Effector memory CD8-positive, alpha-beta T cell (primary cell): Measurements from ENCODE around the gene PPP1R7.
A peak's percentile ranks its signal among the peaks of the same experiment; 100 is the strongest.

Experiments used
- ATAC-seq: fragments of 150-1000 bp; cut with Tn5 transposase; replicated peaks from 2 replicates; pipeline ENCODE4 v1.10.0; 2021; ENCODE audit warnings: mild to moderate bottlenecking, moderate library complexity
- DNase-seq, 3 experiments: peaks; one replicate each; pipeline ENCODE4 v3.0.0; 2021
- H3K27ac Mint-ChIP-seq, 2 donors: one replicate each; pipeline ENCODE4 v1.8.0; 2022; ENCODE audit warnings: mild to moderate bottlenecking in 2 of 2, mixed read lengths in 2 of 2, moderate library complexity in 2 of 2
- H3K27me3 Mint-ChIP-seq, 2 donors: one replicate each; pipeline ENCODE4 v1.8.0; 2022; ENCODE audit warnings: mixed read lengths in 2 of 2
- H3K36me3 Mint-ChIP-seq: one replicate; pipeline ENCODE4 v1.8.0; 2022; ENCODE audit warnings: mild to moderate bottlenecking, moderate library complexity, mixed read lengths; ENCODE audit not compliant: insufficient read depth
- H3K4me1 Mint-ChIP-seq, 2 donors: one replicate each; pipeline ENCODE4 v1.8.0; 2022; ENCODE audit warnings: low read depth in 2 of 2, mixed read lengths in 2 of 2
- H3K4me3 Mint-ChIP-seq, 2 donors: one replicate each; pipeline ENCODE4 v1.8.0; 2022; ENCODE audit warnings: mild to moderate bottlenecking in 2 of 2, mixed read lengths in 2 of 2, moderate library complexity in 2 of 2
- H3K9me3 Mint-ChIP-seq, 2 donors: one replicate each; pipeline ENCODE4 v1.8.0; 2022; ENCODE audit warnings: mixed read lengths in 2 of 2

The PPP1R7 gene

GRCh38 chr2:241153616-241154015 lies 3.3 kb downstream of the PPP1R7 start:
- Mint-ChIP-seq H3K27ac (no peak overlapping the region), H3K4me1 (peaks cover 25 to 40% of the 10 kb centered on the region in 2 donors), H3K27me3 (no peaks in the 10 kb centered on the region), H3K9me3 (no peaks in the 10 kb centered on the region), H3K4me3 (no peak overlapping the region), H3K36me3 (peaks cover 29% of the 10 kb centered on the region)
- ATAC-seq (no peak), DNase-seq (no peak)

- no peaks in the 10 kb centered on the region for H3K9me3 Mint-ChIP-seq
- peaks cover 21 to 38% of the 10 kb centered on the region in 2 donors for H3K4me1 Mint-ChIP-seq
- no peak overlapping the region for H3K4me3 Mint-ChIP-seq
- DNase-seq, result no peak
- no peak for ATAC-seq
- peaks cover 25% of the 10 kb centered on the region for H3K36me3 Mint-ChIP-seq
- H3K27me3 Mint-ChIP-seq, result no peaks in the 10 kb centered on the region
- no peak overlapping the region for H3K27ac Mint-ChIP-seq
Measured at GRCh38 chr2:241154915-241155314, 4.6 kb downstream of the PPP1R7 start.

GRCh38 chr2:241155936-241156335 lies 5.7 kb downstream of the PPP1R7 start:
- no peak overlapping the region for H3K27ac Mint-ChIP-seq
- DNase-seq (no peak), ATAC-seq (no peak)
- peaks cover 13 to 29% of the 10 kb centered on the region in 2 donors for H3K4me1 Mint-ChIP-seq
- no peak overlapping the region for H3K4me3 Mint-ChIP-seq
- H3K9me3 Mint-ChIP-seq, result no peaks in the 10 kb centered on the region
- H3K36me3 Mint-ChIP-seq, result peaks cover 20% of the 10 kb centered on the region
- H3K27me3 Mint-ChIP-seq, result no peaks in the 10 kb centered on the region

DNA sequence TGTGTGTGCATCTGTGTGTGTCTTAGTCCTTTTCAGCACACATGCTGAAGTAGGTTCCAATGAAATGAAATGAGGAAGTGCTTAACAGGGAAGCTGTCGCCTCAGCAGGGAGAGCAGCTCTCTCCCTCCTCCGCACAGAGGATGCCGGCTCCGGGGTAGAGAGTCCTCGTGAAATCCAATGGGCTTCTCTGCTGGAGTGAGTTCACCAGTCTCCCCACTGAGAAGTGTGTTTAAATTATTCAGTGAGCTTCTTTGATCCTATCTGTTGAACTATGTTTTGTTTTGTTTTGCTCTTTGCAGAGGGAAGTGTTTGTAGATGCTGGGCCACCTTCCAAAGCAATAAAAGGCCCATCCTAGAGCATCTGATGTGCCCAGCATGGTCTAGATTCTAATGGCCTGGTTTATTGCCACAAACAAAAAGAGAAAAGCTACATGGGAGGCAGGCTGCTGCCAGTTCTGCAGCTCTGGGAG lies 6.7 kb downstream of the PPP1R7 start:
- no peak overlapping the region for H3K4me3 Mint-ChIP-seq
- ATAC-seq, result no peak
- H3K9me3 Mint-ChIP-seq, result no peaks in the 10 kb centered on the region
- H3K27me3 Mint-ChIP-seq, result no peaks in the 10 kb centered on the region
- peaks cover 4 to 19% of the 10 kb centered on the region in 2 donors for H3K4me1 Mint-ChIP-seq
- peaks cover 23% of the 10 kb centered on the region for H3K36me3 Mint-ChIP-seq
- DNase-seq, result no peak
- H3K27ac Mint-ChIP-seq, result no peak overlapping the region

GRCh38 chr2:241157841-241158545 lies 7.7 kb downstream of the PPP1R7 start:
- Mint-ChIP-seq H3K36me3 (peaks cover 32% of the 10 kb centered on the region), H3K27ac (no peak overlapping the region), H3K4me3 (no peak overlapping the region), H3K4me1 (peaks cover 2 to 14% of the 10 kb centered on the region in 2 donors), H3K27me3 (no peaks in the 10 kb centered on the region), H3K9me3 (no peaks in the 10 kb centered on the region)
- DNase-seq (no peak), ATAC-seq (no peak)

GRCh38 chr2:241158546-241158900 lies 8.3 kb downstream of the PPP1R7 start:
- Mint-ChIP-seq H3K9me3 (no peaks in the 10 kb centered on the region), H3K27ac (no peak overlapping the region), H3K36me3 (peaks cover 38% of the 10 kb centered on the region), H3K4me3 (no peak overlapping the region), H3K27me3 (no peaks in the 10 kb centered on the region), H3K4me1 (peaks cover 2 to 10% of the 10 kb centered on the region in 2 donors)
- DNase-seq (no peak), ATAC-seq (no peak)

DNA sequence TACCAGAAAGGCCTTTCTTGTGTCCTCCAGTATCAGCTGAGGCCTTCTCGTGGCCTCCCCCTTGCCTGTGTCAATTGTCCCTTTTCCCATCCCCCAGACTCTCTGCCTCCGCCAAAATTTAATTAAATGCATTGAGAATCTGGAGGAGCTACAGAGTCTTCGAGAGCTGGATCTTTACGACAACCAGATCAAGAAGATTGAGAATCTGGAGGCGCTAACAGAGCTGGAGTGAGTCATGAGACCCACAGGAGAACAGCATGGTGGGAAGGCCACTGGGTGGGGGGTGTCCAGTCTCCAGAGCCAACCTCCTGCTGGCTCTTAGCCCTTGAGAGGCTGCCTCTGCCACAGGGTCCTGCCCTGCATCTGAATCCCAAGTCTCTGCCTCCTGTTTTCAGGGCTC lies 8.8 kb downstream of the PPP1R7 start:
- ATAC-seq (no peak), DNase-seq (no peak)
- H3K4me1 Mint-ChIP-seq, result peaks cover 2 to 8% of the 10 kb centered on the region in 2 donors
- no peaks in the 10 kb centered on the region for H3K27me3 Mint-ChIP-seq
- H3K36me3 Mint-ChIP-seq, result peaks cover 40% of the 10 kb centered on the region
- H3K4me3 Mint-ChIP-seq, result no peak overlapping the region
- H3K27ac Mint-ChIP-seq, result no peak overlapping the region
- H3K9me3 Mint-ChIP-seq, result no peaks in the 10 kb centered on the region

DNA sequence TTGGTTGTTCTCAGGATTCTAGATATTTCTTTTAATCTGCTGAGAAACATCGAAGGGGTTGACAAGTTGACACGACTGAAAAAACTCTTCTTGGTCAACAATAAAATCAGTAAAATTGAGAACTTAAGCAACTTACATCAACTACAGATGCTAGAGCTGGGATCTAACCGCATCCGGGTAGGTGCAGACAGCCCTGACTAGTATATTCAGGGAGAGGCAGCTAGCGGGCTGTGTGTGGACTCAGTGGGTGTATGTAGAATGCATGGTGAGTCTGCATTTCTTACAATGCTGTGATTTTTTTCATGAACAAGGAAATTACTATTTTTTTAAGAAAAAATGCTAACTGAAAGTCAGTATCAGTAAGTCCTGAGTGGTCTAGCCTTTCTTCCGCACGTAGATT lies 10.1 kb downstream of the PPP1R7 start:
- Mint-ChIP-seq H3K4me1 (peaks cover 2 to 8% of the 10 kb centered on the region in 2 donors), H3K9me3 (no peaks in the 10 kb centered on the region), H3K36me3 (peaks cover 37% of the 10 kb centered on the region), H3K27me3 (no peaks in the 10 kb centered on the region), H3K4me3 (no peak overlapping the region), H3K27ac (no peak overlapping the region)
- no peak for DNase-seq
- no peak for ATAC-seq

- ATAC-seq (no peak), DNase-seq (no peak)
- Mint-ChIP-seq H3K9me3 (no peaks in the 10 kb centered on the region), H3K27ac (peak overlapping the region in 1 of 2 donors; percentile 35), H3K4me1 (peaks cover 2 to 6% of the 10 kb centered on the region in 2 donors), H3K4me3 (no peak overlapping the region), H3K27me3 (no peaks in the 10 kb centered on the region), H3K36me3 (peaks cover 51% of the 10 kb centered on the region)
Measured at GRCh38 chr2:241161646-241162281, 11.5 kb downstream of the PPP1R7 start.

- DNase-seq (no peak), ATAC-seq (no peak)
- no peak overlapping the region for H3K27ac Mint-ChIP-seq
- no peaks in the 10 kb centered on the region for H3K27me3 Mint-ChIP-seq
- H3K4me1 Mint-ChIP-seq, result no peaks in the 10 kb centered on the region
- no peaks in the 10 kb centered on the region for H3K9me3 Mint-ChIP-seq
- H3K4me3 Mint-ChIP-seq, result no peak overlapping the region
- H3K36me3 Mint-ChIP-seq, result peaks cover 62% of the 10 kb centered on the region
Measured at GRCh38 chr2:241163601-241164118, 13.4 kb downstream of the PPP1R7 start.

- peaks cover 80% of the 10 kb centered on the region for H3K36me3 Mint-ChIP-seq
- no peak overlapping the region for H3K27ac Mint-ChIP-seq
- ATAC-seq (no peak), DNase-seq (no peak)
- peaks cover 0 to 2% of the 10 kb centered on the region in 2 donors for H3K4me1 Mint-ChIP-seq
- H3K4me3 Mint-ChIP-seq, result no peak overlapping the region
- no peaks in the 10 kb centered on the region for H3K27me3 Mint-ChIP-seq
- peaks cover 2 to 7% of the 10 kb centered on the region in 2 donors for H3K9me3 Mint-ChIP-seq
Measured at GRCh38 chr2:241168366-241168765, 18.1 kb downstream of the PPP1R7 start.

DNA sequence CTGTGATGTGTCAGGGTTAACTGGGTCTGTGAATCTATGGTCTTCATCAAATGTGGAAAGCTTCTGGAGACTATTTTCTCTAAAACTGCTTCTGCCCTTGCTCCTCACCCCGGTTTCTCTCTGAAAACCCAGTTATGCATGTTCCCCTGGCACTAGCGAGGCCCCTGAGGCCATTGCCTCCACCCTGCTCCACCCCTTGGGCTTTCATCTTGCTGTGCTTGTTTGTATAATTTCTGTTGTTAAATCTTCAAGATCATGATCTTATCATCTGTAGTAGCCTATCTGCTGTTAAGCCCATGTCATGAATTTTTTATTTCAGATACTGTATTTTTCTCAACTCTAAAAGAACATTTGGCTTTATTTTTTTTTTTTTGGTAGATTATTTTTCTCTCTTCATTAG lies 23.3 kb downstream of the PPP1R7 start:
- Mint-ChIP-seq H3K27ac (no peak overlapping the region), H3K27me3 (no peaks in the 10 kb centered on the region), H3K4me1 (peaks cover 0 to 2% of the 10 kb centered on the region in 2 donors), H3K9me3 (peaks cover 2 to 7% of the 10 kb centered on the region in 2 donors), H3K36me3 (peaks cover 62% of the 10 kb centered on the region), H3K4me3 (no peak overlapping the region)
- ATAC-seq (no peak), DNase-seq (no peak)

DNA sequence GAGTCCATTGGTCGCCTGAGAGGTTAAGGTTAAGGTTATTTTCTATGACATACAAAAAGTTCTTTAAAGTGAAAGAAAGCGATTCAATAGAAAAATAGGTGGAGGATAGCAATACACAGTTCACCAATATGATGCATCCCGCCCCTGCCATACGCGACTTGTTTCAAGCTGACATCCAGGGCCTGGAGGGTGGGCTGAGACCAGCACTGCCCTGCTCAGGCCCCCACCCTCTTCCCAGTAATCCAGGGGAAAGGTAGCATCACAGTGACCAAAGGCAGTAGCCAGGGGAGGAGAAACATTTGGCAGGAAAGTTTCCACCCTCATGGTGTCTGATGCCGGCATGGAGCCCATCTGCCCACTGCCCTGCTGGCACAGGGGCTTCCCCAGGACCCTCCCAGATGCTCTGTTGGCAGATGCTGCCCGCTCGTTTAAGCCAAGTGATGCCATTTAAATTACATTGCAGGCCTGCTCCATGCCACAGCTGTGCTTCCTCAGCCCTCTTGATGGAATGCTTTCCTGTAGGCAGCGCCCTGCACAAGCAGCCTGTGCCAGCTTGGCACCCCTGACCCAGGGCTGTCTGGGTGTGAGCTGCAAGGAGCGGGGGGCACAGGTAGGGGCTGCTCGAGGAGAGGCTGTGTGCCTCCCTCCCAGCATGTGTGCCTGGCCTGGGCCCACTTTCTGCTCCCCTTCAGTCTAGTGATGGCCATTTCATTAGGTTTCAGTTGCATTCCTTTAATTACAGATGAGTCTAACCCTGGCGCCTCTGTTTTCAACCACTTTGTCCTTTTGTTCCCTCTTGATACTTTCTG lies 27.5 kb downstream of the PPP1R7 start:
- H3K36me3 Mint-ChIP-seq, result peaks cover 53% of the 10 kb centered on the region

More for the DNA sequence above, 27.5 kb downstream of the PPP1R7 start:
- no peaks in the 10 kb centered on the region for H3K9me3 Mint-ChIP-seq
- H3K27me3 Mint-ChIP-seq, result no peaks in the 10 kb centered on the region
- H3K4me3 Mint-ChIP-seq, result no peak overlapping the region
- ATAC-seq (no peak), DNase-seq (no peak)
- no peaks in the 10 kb centered on the region for H3K4me1 Mint-ChIP-seq
- H3K27ac Mint-ChIP-seq, result no peak overlapping the region
